T follicular helper cell (primary cell): ENCODE results near the gene CCDC187.

ENCODE experiments used
- DNase-seq: peaks from one replicate; pipeline ENCODE4 v3.0.0-alpha.2; 2020; ENCODE audit warnings: low read depth

CCDC187 gene

GRCh38 chr9:136339173-136339957 lies 35.5 kb upstream of the CCDC187 start:
- peak; percentile 11 for DNase-seq

GRCh38 chr9:136338511-136338910 lies 34.6 kb upstream of the CCDC187 start:
- DNase-seq: no peak

GRCh38 chr9:136337416-136338395 lies 33.8 kb upstream of the CCDC187 start:
- no peak for DNase-seq

GRCh38 chr9:136336881-136337280 lies 33.0 kb upstream of the CCDC187 start:
- DNase-seq: no peak

- no peak for DNase-seq
Measured at GRCh38 chr9:136336156-136336870, 32.4 kb upstream of the CCDC187 start.

- no peak for DNase-seq
Measured at GRCh38 chr9:136335296-136336155, 31.6 kb upstream of the CCDC187 start.

- DNase-seq: no peak
Measured at GRCh38 chr9:136334541-136334940, 30.6 kb upstream of the CCDC187 start.

- no peak for DNase-seq
Measured at GRCh38 chr9:136333486-136333885, 29.6 kb upstream of the CCDC187 start.

GRCh38 chr9:136333045-136333444 lies 29.2 kb upstream of the CCDC187 start:
- DNase-seq: no peak

- no peak for DNase-seq
Measured at GRCh38 chr9:136332482-136332983, 28.6 kb upstream of the CCDC187 start.

GRCh38 chr9:136331556-136332481 lies 27.9 kb upstream of the CCDC187 start:
- DNase-seq: no peak

GRCh38 chr9:136331030-136331429 lies 27.1 kb upstream of the CCDC187 start:
- no peak for DNase-seq

- DNase-seq: no peak
Measured at GRCh38 chr9:136330406-136330990, 26.6 kb upstream of the CCDC187 start.

GRCh38 chr9:136329636-136330405 lies 25.9 kb upstream of the CCDC187 start:
- DNase-seq: no peak

GRCh38 chr9:136329211-136329627 lies 25.3 kb upstream of the CCDC187 start:
- DNase-seq: no peak

- DNase-seq: no peak
Measured at GRCh38 chr9:136328622-136329041, 24.7 kb upstream of the CCDC187 start.

- DNase-seq: no peak
Measured at GRCh38 chr9:136328011-136328621, 24.2 kb upstream of the CCDC187 start.

GRCh38 chr9:136327304-136327974 lies 23.5 kb upstream of the CCDC187 start, which contains the start of gene GPSM1:
TSS of gene GPSM1 (plus strand) at chr9:136327539. CDS start at chr9:136327696, 157 bp downstream.
- DNase-seq: peak; percentile 10
